HG03432 (cell line): ENCODE measurements around the gene MGP.

Experiments
- ATAC-seq: cut with Tn5 transposase; IDR thresholded peaks from one replicate; pipeline ENCODE4 v1.9.1; 2021; ENCODE audit warnings: mild to moderate bottlenecking, moderate library complexity; ENCODE audit not compliant: unreplicated experiment

Gene MGP

DNA sequence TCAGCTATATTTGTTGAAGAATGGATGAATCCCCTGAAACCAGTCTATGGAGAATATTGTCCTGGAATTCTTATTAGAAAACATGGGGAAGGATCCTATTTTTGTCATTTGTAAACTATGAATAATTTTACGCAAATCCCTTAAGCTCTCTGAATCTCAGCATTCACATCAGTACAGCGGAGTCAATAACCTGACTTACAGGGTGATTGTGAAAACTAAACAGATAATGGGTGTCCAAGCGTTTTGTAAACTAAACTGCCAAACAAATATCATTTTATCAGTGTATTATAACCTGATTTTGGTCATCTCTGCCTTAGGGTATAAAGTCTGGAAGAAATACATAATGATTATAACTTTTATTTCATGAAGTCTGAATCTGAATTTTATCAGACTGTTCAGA is 52.3 kb downstream of the MGP start:
- ATAC-seq: no peak
